ENCODE data around the gene EIF2D. TPM values are rescaled to one million over a fixed set of nuclear protein-coding genes. Genes with fewer than 3 reads are reported as not detected.
A peak's percentile ranks its signal among the peaks of the same experiment; 100 is the strongest.

EIF2D gene
- polyA plus RNA-seq, 2 of the 4 experiments (the other 2 are of a cell fraction): 31.8 to 63.2 TPM

GRCh38 chr1:206591226-206591625, 21.0 kb downstream of the EIF2D start:
- ChIA-PET POLR2A (interaction anchor here (0.8 kb wide), 1 partner anchor 21 kb away, joined by 3 read pairs; the partner anchor contains the start of gene EIF2D), CTCF (interaction anchor here (0.7 to 6.2 kb wide), 13 partner anchors 8 to 356 kb away, joined by 3 to 44 read pairs (median 4); no protein-coding TSS in a partner anchor)
- Histone ChIP-seq H3K27ac (no peak overlapping the region), H3K4me3 (no peak overlapping the region), H3K4me2 (no peak overlapping the region), H3K9me3 (no peaks in the 10 kb centered on the region), H3K4me1 (no peaks in the 10 kb centered on the region)
- TF ChIP-seq HDAC2 (IDR thresholded peaks at IDR 0.05) (no peak), CTCF (IDR thresholded peaks at IDR 0.05) (no peak), TP53 (CRISPR knock-in tag; IDR thresholded peaks at IDR 0.05) (no peak)
- 92% methylated on average over 5 of the region's 5 CpGs for WGBS (ENCODE audit: missing lambda C conversion rate)
- FAIRE-seq (no peak), ATAC-seq (no peak), DNase-seq (ENCODE audit: low read depth in 1 of 2, low spot score in 1 of 2) (no peak)

GRCh38 chr1:206590025-206590758, 22.1 kb downstream of the EIF2D start:
- POLR2A ChIA-PET: no interaction called here
- H3K4me1 ChIP-seq: no peaks in the 10 kb centered on the region
- H3K9me3 ChIP-seq: no peaks in the 10 kb centered on the region
- TF ChIP-seq, protein P1, sequence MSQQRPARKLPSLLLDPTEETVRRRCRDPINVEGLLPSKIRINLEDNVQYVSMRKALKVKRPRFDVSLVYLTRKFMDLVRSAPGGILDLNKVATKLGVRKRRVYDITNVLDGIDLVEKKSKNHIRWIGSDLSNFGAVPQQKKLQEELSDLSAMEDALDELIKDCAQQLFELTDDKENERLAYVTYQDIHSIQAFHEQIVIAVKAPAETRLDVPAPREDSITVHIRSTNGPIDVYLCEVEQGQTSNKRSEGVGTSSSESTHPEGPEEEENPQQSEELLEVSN (IDR thresholded peaks at IDR 0.05; ENCODE audit: borderline replicate concordance, low read depth): no peak
- TF ChIP-seq CTCF (IDR thresholded peaks at IDR 0.05) (peak; percentile 32), KDM5A (IDR thresholded peaks at IDR 0.05) (no peak), RAD21 (conservative IDR thresholded peaks at IDR 0.05 in 1 of 2, IDR thresholded peaks at IDR 0.05 in 1 of 2) (peak in 1 of 2 experiments; percentile 31; a peak in 2 of 5 replicates), NR3C1 (IDR thresholded peaks at IDR 0.05) (no peak)
- H3K4me2 ChIP-seq: no peak overlapping the region
- 67% methylated on average over 8 of the region's 8 CpGs for WGBS (ENCODE audit: missing lambda C conversion rate)
- no peak overlapping the region for H3K4me3 ChIP-seq
- no peak overlapping the region for H3K27ac ChIP-seq
- FAIRE-seq (no peak), ATAC-seq (peak in 1 of 2 experiments; percentile 43; a peak in 1 of 6 replicates), DNase-seq (ENCODE audit: low read depth in 1 of 2, low spot score in 1 of 2) (no peak)
- CTCF ChIA-PET: interaction anchor here (3.7 kb wide), 1 partner anchor 17 kb away, joined by 20 read pairs; no protein-coding TSS in a partner anchor

DNA sequence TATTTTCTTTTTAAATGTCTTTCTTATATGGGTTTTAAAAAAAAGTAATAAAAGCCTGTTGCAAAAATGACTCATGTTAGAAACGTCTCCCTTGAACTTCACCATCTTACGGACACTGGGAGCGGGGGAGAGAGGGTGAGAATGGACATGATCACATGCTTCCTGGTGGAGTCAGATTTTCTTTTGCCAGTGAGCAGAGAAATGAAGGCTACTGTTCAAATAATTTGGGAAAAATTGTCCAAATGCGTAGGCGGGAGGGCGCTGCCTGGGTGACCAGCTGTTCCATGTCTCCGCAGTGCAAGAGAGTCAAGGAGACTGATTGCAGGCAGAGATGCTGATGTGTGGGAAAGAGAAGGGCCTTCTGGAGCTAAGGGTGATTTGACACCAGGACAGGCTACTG, 23.1 kb downstream of the EIF2D start:
- no peak for TF ChIP-seq POLR2AphosphoS2 (conservative IDR thresholded peaks at IDR 0.05; ENCODE audit: low read length)
- TF ChIP-seq EHF (CRISPR knock-in tag; IDR thresholded peaks at IDR 0.05): no peak
- no peak for TF ChIP-seq KDM5A (IDR thresholded peaks at IDR 0.05)
- TF ChIP-seq ZC3H11A (IDR thresholded peaks at IDR 0.05): no peak
- no peak for TF ChIP-seq CHD2 (IDR thresholded peaks at IDR 0.05; ENCODE audit: low read length, partially characterized antibody)
- no peak for TF ChIP-seq FOXS1 (CRISPR knock-in tag; IDR thresholded peaks at IDR 0.05)
- TF ChIP-seq SREBF2 (IDR thresholded peaks at IDR 0.05): no peak
- 83% methylated on average over 7 of the region's 7 CpGs for WGBS (ENCODE audit: missing lambda C conversion rate)
- Histone ChIP-seq H3K9me3 (no peaks in the 10 kb centered on the region), H3K4me1 (no peaks in the 10 kb centered on the region), H3K27ac (no peak overlapping the region), H3K4me2 (no peak overlapping the region), H3K4me3 (no peak overlapping the region)
- POLR2A ChIA-PET: no interaction called here
- DNase-seq (ENCODE audit: low read depth in 1 of 2, low spot score in 1 of 2): no peak
- CTCF ChIA-PET: interaction anchor here (1.0 to 10.1 kb wide), 4 partner anchors 44 to 112 kb away, joined by 4 to 188 read pairs (median 12); no protein-coding TSS in a partner anchor
- no peak for ATAC-seq
- FAIRE-seq: no peak

GRCh38 chr1:206588492-206588891, 23.8 kb downstream of the EIF2D start:
- TF ChIP-seq CTCF (IDR thresholded peaks at IDR 0.05) (no peak), HOXB5 (CRISPR knock-in tag; IDR thresholded peaks at IDR 0.05) (no peak), CEBPB (IDR thresholded peaks at IDR 0.05) (no peak), HOXB13 (CRISPR knock-in tag; IDR thresholded peaks at IDR 0.05; ENCODE audit: low read depth) (no peak)
- no peak for ATAC-seq
- H3K4me1 ChIP-seq: no peaks in the 10 kb centered on the region
- CTCF ChIA-PET: interaction anchor here (0.7 to 10.1 kb wide), 7 partner anchors 19 to 126 kb away, joined by 3 to 188 read pairs (median 4); no protein-coding TSS in a partner anchor
- no peaks in the 10 kb centered on the region for H3K9me3 ChIP-seq
- H3K4me2 ChIP-seq: no peak overlapping the region
- DNase-seq (ENCODE audit: low read depth in 1 of 2, low spot score in 1 of 2): no peak
- WGBS (ENCODE audit: missing lambda C conversion rate): 87% methylated on average over 6 of the region's 6 CpGs
- no peak overlapping the region for H3K4me3 ChIP-seq
- FAIRE-seq: no peak
- POLR2A ChIA-PET: no interaction called here
- H3K27ac ChIP-seq: no peak overlapping the region
